ENCODE data around the gene AFTPH. TPM values are rescaled to one million over a fixed set of nuclear protein-coding genes. Genes with fewer than 3 reads are reported as not detected.

The AFTPH gene
- total RNA-seq, 1 donor from 2014 or later = 16.0 TPM

- H3K9me3 Mint-ChIP-seq (ENCODE audit: unreplicated experiment) = peaks cover 3% of the 10 kb centered on the region
- FAIRE-seq = no peak
Observed at GRCh38 chr2:64624108-64624610, 100.0 kb downstream of the AFTPH start.

GRCh38 chr2:64624862-64625261, 100.7 kb downstream of the AFTPH start:
- H3K4me1 Mint-ChIP-seq (ENCODE audit: low read depth, unreplicated experiment) = peaks cover 4% of the 10 kb centered on the region
- H3K27me3 ChIP-seq (ENCODE audit: insufficient read depth, low read length) = peaks cover 3% of the 10 kb centered on the region
- no peaks in the 10 kb centered on the region for H3K79me2 ChIP-seq (ENCODE audit: insufficient read depth, low read length)

More at GRCh38 chr2:64624108-64624610, 100.0 kb downstream of the AFTPH start:
- Histone ChIP-seq H3K27me3 (ENCODE audit: insufficient read depth, low read length) (peaks cover 3% of the 10 kb centered on the region), H4K20me1 (ENCODE audit: insufficient read depth, low read length) (peaks cover 5% of the 10 kb centered on the region), H3K36me3 (ENCODE audit: insufficient read depth, low read length) (no peaks in the 10 kb centered on the region), H3K4me1 (ENCODE audit: insufficient read depth, low read length) (peaks cover 5% of the 10 kb centered on the region), H3K79me2 (ENCODE audit: insufficient read depth, low read length) (no peaks in the 10 kb centered on the region), H3K9me3 (ENCODE audit: insufficient read depth, low read depth, low read length) (no peaks in the 10 kb centered on the region), H3K9ac (ENCODE audit: low read length) (no peak overlapping the region), H2AFZ (ENCODE audit: low read depth, low read length) (no peak overlapping the region), H3K4me3 (ENCODE audit: insufficient read depth, low read depth, low read length) (no peak overlapping the region), H3K27ac (ENCODE audit: low read depth, low read length) (no peak overlapping the region), H3K4me2 (ENCODE audit: low read length) (no peak overlapping the region)
- Mint-ChIP-seq H3K36me3 (ENCODE audit: low read depth, unreplicated experiment) (no peaks in the 10 kb centered on the region), H3K4me3 (ENCODE audit: unreplicated experiment) (no peak overlapping the region), H3K27ac (ENCODE audit: unreplicated experiment) (no peak overlapping the region), H3K4me1 (ENCODE audit: low read depth, unreplicated experiment) (peaks cover 4% of the 10 kb centered on the region), H3K27me3 (ENCODE audit: low read depth, unreplicated experiment) (peaks cover 11% of the 10 kb centered on the region)
- DNase-seq (ENCODE audit: low read depth) = no peak
- no peak for TF ChIP-seq CTCF (IDR thresholded peaks at IDR 0.05; ENCODE audit: insufficient read depth, low read depth, low read length)
- no peak for TF ChIP-seq EZH2 (IDR thresholded peaks at IDR 0.05; ENCODE audit: insufficient read depth, low read length)

More at GRCh38 chr2:64624862-64625261, 100.7 kb downstream of the AFTPH start:
- H3K9me3 Mint-ChIP-seq (ENCODE audit: unreplicated experiment) = peaks cover 3% of the 10 kb centered on the region
- no peak overlapping the region for H3K4me3 Mint-ChIP-seq (ENCODE audit: unreplicated experiment)
- peaks cover 4% of the 10 kb centered on the region for H3K36me3 Mint-ChIP-seq (ENCODE audit: low read depth, unreplicated experiment)
- TF ChIP-seq CTCF (IDR thresholded peaks at IDR 0.05; ENCODE audit: insufficient read depth, low read depth, low read length) = no peak
- no peak for DNase-seq (ENCODE audit: low read depth)
- Histone ChIP-seq H4K20me1 (ENCODE audit: insufficient read depth, low read length) (peaks cover 11% of the 10 kb centered on the region), H3K27ac (ENCODE audit: low read depth, low read length) (no peak overlapping the region), H3K4me1 (ENCODE audit: insufficient read depth, low read length) (peaks cover 5% of the 10 kb centered on the region), H2AFZ (ENCODE audit: low read depth, low read length) (no peak overlapping the region), H3K4me2 (ENCODE audit: low read length) (no peak overlapping the region), H3K9ac (ENCODE audit: low read length) (no peak overlapping the region), H3K4me3 (ENCODE audit: insufficient read depth, low read depth, low read length) (no peak overlapping the region), H3K9me3 (ENCODE audit: insufficient read depth, low read depth, low read length) (no peaks in the 10 kb centered on the region), H3K36me3 (ENCODE audit: insufficient read depth, low read length) (no peaks in the 10 kb centered on the region)
- no peak overlapping the region for H3K27ac Mint-ChIP-seq (ENCODE audit: unreplicated experiment)
- peaks cover 11% of the 10 kb centered on the region for H3K27me3 Mint-ChIP-seq (ENCODE audit: low read depth, unreplicated experiment)
- no peak for FAIRE-seq

Measured in astrocyte (in vitro differentiated cells and primary cell).